ENCODE measurements around the gene OR52E6. TPM values are rescaled to one million over a fixed set of nuclear protein-coding genes. Genes with fewer than 3 reads are reported as not detected.

Gene OR52E6
- total RNA-seq, 1 experiment from 2014 or later: not detected

DNA sequence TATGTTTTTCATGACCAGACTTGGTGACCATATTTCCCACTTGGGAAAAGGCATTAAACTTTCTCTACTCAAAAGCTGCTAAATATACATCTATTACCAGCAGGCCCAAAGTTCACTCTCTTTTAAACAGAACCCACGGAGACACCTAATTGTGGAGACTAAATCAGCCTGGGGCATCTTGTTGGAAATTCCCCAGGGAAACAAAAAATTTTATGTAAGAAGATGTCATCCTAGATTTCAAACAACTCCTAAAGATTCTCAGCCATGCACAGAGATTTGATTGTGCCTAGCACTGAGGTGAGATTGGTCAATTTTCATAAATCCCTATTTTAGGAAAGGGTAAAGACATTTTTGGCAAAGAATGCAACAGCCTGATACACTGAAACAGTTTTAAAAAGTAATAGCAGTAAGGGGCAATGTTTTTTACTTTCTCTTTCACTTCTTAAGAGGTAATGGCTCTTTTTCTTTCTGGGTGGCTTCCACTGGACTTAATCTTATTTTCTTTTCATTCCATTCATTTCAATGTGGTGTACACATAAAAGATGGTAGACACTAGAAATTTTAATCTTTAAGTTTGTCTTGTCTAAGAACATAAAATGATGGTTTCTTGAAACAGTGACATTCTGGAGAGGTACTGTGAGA, 23.3 kb downstream of the OR52E6 start:
- Histone ChIP-seq H3K27me3 (ENCODE audit: control insufficient read depth, insufficient read depth, low read length) (no peaks in the 10 kb centered on the region), H3K36me3 (replicated peaks; ENCODE audit: control insufficient read depth, insufficient read depth, low read length) (no peaks in the 10 kb centered on the region), H3K4me3 (ENCODE audit: insufficient read depth, low read depth, low read length) (no peak overlapping the region)
- DNase-seq: no peak

- no peaks in the 10 kb centered on the region for H3K27me3 ChIP-seq (ENCODE audit: control insufficient read depth, insufficient read depth, low read length)
- no peak overlapping the region for H3K4me3 ChIP-seq (ENCODE audit: insufficient read depth, low read depth, low read length)
- H3K36me3 ChIP-seq (replicated peaks; ENCODE audit: control insufficient read depth, insufficient read depth, low read length): no peaks in the 10 kb centered on the region
- DNase-seq: no peak
These were observed 26.2 kb downstream of the OR52E6 start for GRCh38 chr11:5815534-5815933.

- H3K4me3 ChIP-seq (ENCODE audit: insufficient read depth, low read depth, low read length): no peak overlapping the region
- no peaks in the 10 kb centered on the region for H3K27me3 ChIP-seq (ENCODE audit: control insufficient read depth, insufficient read depth, low read length)
- H3K36me3 ChIP-seq (replicated peaks; ENCODE audit: control insufficient read depth, insufficient read depth, low read length): no peaks in the 10 kb centered on the region
- DNase-seq: no peak
These were observed 31.5 kb downstream of the OR52E6 start for GRCh38 chr11:5809905-5810795.

DNA sequence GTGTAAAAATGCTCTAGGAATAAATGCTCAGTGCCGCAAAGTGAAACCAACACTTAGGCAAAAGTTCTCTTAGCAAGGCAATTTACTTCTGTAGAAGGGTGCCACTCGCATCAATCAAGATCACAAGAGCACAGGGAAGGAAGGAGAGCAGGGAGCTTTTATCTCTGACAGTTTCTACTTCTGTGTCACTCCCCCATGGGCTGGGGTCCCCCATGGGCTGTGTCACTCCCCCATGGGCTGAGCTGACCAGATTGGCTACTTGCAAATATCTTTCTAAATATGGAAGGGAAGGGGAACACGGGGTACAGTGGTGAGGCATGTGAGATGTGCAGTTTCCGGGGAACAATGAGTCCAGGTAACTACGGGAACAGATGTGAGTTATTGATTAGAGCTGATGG, 32.6 kb downstream of the OR52E6 start:
- DNase-seq: no peak
- peak overlapping the region; percentile 55 for H3K4me3 ChIP-seq (ENCODE audit: insufficient read depth, low read depth, low read length)
- no peaks in the 10 kb centered on the region for H3K36me3 ChIP-seq (replicated peaks; ENCODE audit: control insufficient read depth, insufficient read depth, low read length)
- no peaks in the 10 kb centered on the region for H3K27me3 ChIP-seq (ENCODE audit: control insufficient read depth, insufficient read depth, low read length)

- no peaks in the 10 kb centered on the region for H3K27me3 ChIP-seq (ENCODE audit: control insufficient read depth, insufficient read depth, low read length)
- peak within 1 kb of the TSS; percentile 55 for H3K4me3 ChIP-seq (ENCODE audit: insufficient read depth, low read depth, low read length)
- no peaks in the 10 kb centered on the region for H3K36me3 ChIP-seq (replicated peaks; ENCODE audit: control insufficient read depth, insufficient read depth, low read length)
- DNase-seq: peak; percentile 16
These were observed 33.1 kb downstream of the OR52E6 start, which contains the start of gene OR52N2 for GRCh38 chr11:5808500-5809121. Gene OR52N2 (plus strand): TSS chr11:5808924. CDS start chr11:5820336, 11,412 bp downstream.

GRCh38 chr11:5807580-5807979, 34.1 kb downstream of the OR52E6 start:
- Histone ChIP-seq H3K36me3 (replicated peaks; ENCODE audit: control insufficient read depth, insufficient read depth, low read length) (no peaks in the 10 kb centered on the region), H3K27me3 (ENCODE audit: control insufficient read depth, insufficient read depth, low read length) (no peaks in the 10 kb centered on the region), H3K4me3 (ENCODE audit: insufficient read depth, low read depth, low read length) (no peak overlapping the region)
- DNase-seq: no peak

GRCh38 chr11:5803982-5804381, 37.7 kb downstream of the OR52E6 start:
- DNase-seq: no peak
- H3K36me3 ChIP-seq (replicated peaks; ENCODE audit: control insufficient read depth, insufficient read depth, low read length): no peaks in the 10 kb centered on the region
- no peak overlapping the region; the same call in 1 of the 2 replicates for H3K4me3 ChIP-seq (ENCODE audit: insufficient read depth, low read depth, low read length)
- H3K27me3 ChIP-seq (ENCODE audit: control insufficient read depth, insufficient read depth, low read length): no peaks in the 10 kb centered on the region

GRCh38 chr11:5796541-5796940, 45.2 kb downstream of the OR52E6 start:
- Histone ChIP-seq H3K27me3 (ENCODE audit: control insufficient read depth, insufficient read depth, low read length) (no peaks in the 10 kb centered on the region), H3K36me3 (replicated peaks; ENCODE audit: control insufficient read depth, insufficient read depth, low read length) (no peaks in the 10 kb centered on the region), H3K4me3 (ENCODE audit: insufficient read depth, low read depth, low read length) (no peak overlapping the region)
- no peak for DNase-seq

DNA sequence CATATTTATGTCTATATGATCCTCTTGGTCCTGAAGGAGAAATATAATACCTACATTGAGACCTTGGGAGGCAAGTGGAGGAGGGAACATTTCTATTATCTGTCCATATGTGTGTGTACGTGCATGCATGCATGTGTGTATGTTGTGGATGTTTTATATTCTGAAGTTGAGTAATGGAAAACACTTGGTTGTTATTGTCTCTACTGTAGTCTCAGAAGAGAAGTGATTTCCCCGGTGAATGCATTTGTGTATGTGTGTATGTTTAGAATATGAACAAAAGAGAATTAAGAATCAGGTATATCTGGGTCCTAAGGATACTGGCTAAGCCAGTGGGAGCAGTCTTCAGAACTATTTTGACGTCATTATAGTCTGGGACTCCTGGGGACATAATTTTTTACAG, 50.5 kb downstream of the OR52E6 start, which contains the start of gene OR52N1:
TSS of gene OR52N1 (minus strand) at position 101 of the 400 bp plus-strand sequence. CDS start 2,449 bp downstream, outside the sequence.
- DNase-seq: no peak
- no peaks in the 10 kb centered on the region for H3K36me3 ChIP-seq (replicated peaks; ENCODE audit: control insufficient read depth, insufficient read depth, low read length)
- H3K27me3 ChIP-seq (ENCODE audit: control insufficient read depth, insufficient read depth, low read length): no peaks in the 10 kb centered on the region
- H3K4me3 ChIP-seq (ENCODE audit: insufficient read depth, low read depth, low read length): no peak within 1 kb of the TSS

Other genes starting within 250 kb of the OR52E6 start
- 27.4 and 40.6 TPM in 2 replicates for gene TRIM6, start 245.3 kb downstream of the OR52E6 start, total RNA-seq (2014; rRNA removed; shearing (Covaris generic))
- gene TRIM34, start 216.9 kb downstream of the OR52E6 start, total RNA-seq (2014; rRNA removed; shearing (Covaris generic)): 1.4 and 1.6 TPM in 2 replicates
- gene TRIM5, start 156.8 kb downstream of the OR52E6 start, total RNA-seq (2014; rRNA removed; shearing (Covaris generic)): 12.3 and 20.8 TPM in 2 replicates
- 2.6 and 3.0 TPM in 2 replicates for gene TRIM22, start 152.1 kb downstream of the OR52E6 start, total RNA-seq (2014; rRNA removed; shearing (Covaris generic))
- gene OR56B1, start 105.4 kb downstream of the OR52E6 start, total RNA-seq (2014; rRNA removed; shearing (Covaris generic)): not detected in 2 replicates
- not detected in 2 replicates for gene OR52N4, start 87.7 kb downstream of the OR52E6 start, total RNA-seq (2014; rRNA removed; shearing (Covaris generic))
- gene OR52N5, start 58.5 kb downstream of the OR52E6 start, total RNA-seq (2014; rRNA removed; shearing (Covaris generic)): 0.07 TPM in 1 of 2 replicates, not detected in the other
- gene OR52N1, start 50.6 kb downstream of the OR52E6 start, total RNA-seq (2014; rRNA removed; shearing (Covaris generic)): not detected in 2 replicates
- gene OR52N2, start 33.0 kb downstream of the OR52E6 start, total RNA-seq (2014; rRNA removed; shearing (Covaris generic)): not detected in 2 replicates
- gene OR52E8, start 15.8 kb upstream of the OR52E6 start, total RNA-seq (2014; rRNA removed; shearing (Covaris generic)): not detected in 2 replicates
- not detected in 2 replicates for gene OR52E4, start 38.7 kb upstream of the OR52E6 start, total RNA-seq (2014; rRNA removed; shearing (Covaris generic))
- gene OR52E5, start 51.3 kb upstream of the OR52E6 start, total RNA-seq (2014; rRNA removed; shearing (Covaris generic)): not detected in 2 replicates
- not detected in 2 replicates for gene OR56A3, start 100.4 kb upstream of the OR52E6 start, total RNA-seq (2014; rRNA removed; shearing (Covaris generic))
- gene OR56A5, start 126.6 kb upstream of the OR52E6 start, total RNA-seq (2014; rRNA removed; shearing (Covaris generic)): 0.18 TPM in 1 of 2 replicates, not detected in the other
- not detected in 2 replicates for gene OR52L1, start 145.1 kb upstream of the OR52E6 start, total RNA-seq (2014; rRNA removed; shearing (Covaris generic))
- gene OR56A4, start 165.0 kb upstream of the OR52E6 start, total RNA-seq (2014; rRNA removed; shearing (Covaris generic)): not detected in 2 replicates
- 0.03 and 0.07 TPM in 2 replicates for gene OR56A1, start 188.9 kb upstream of the OR52E6 start, total RNA-seq (2014; rRNA removed; shearing (Covaris generic))

All from H7 (cell line).